D721Med (cell line): ENCODE data around the gene FAM53C.

Experiments used
- DNase-seq: peaks from one replicate; pipeline ENCODE4 v3.0.0; 2011; ENCODE audit warnings: low spot score; ENCODE audit not compliant: insufficient read length
- FAIRE-seq: peaks from 2 replicates; lab custom pipeline; 2011; peaks lifted over from hg19 to GRCh38; lab: Jason Lieb, UNC
- TF ChIP-seq, protein P1 (sequence below): IDR thresholded peaks from 2 replicates; pipeline ENCODE4 v1.5.1; 2012; ENCODE audit warnings: mild to moderate bottlenecking, control low read depth; ENCODE audit not compliant: insufficient read depth; ENCODE audit errors: missing control alignments

FAM53C gene

DNA sequence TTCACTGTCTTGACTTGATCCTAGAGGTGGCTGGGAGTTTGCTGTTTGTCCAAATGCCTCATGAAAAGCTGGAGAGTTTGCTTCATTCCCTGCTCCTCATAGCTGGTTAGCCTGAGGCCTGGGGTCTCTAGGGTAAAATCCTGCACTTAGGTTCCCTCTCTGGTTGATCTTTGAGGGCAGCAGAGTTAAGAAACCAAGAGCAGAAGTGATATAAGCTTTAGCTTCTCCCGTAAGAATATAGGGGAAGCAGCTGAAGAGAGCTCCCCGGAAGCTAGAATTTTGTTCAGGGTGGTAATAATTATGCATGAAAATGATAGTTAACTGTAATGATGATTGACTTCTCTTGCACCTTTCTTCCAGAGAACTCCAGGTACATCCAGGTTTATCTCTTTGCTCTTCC lies 1.4 kb downstream of the FAM53C start:
- FAIRE-seq: no peak
- DNase-seq: no peak

DNA sequence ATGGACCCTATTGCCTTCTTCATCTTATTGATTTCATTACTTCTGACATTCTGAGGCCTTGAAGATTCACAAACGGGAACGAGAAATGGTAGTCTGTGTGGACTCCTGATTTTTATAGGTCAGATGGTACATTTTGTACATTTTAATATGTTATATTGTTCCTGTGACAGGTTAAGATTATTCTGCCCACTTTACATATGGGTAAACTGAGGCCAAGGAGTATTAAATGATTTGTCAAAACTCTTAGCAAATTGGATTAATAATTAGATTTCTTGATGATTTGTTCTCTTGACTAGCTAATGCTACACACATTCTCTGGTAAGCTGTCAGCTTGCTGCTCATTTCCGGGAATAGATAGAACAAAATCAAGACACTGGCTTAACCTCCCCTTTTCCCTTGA lies 1.9 kb downstream of the FAM53C start:
- FAIRE-seq: no peak
- TF ChIP-seq, protein P1, sequence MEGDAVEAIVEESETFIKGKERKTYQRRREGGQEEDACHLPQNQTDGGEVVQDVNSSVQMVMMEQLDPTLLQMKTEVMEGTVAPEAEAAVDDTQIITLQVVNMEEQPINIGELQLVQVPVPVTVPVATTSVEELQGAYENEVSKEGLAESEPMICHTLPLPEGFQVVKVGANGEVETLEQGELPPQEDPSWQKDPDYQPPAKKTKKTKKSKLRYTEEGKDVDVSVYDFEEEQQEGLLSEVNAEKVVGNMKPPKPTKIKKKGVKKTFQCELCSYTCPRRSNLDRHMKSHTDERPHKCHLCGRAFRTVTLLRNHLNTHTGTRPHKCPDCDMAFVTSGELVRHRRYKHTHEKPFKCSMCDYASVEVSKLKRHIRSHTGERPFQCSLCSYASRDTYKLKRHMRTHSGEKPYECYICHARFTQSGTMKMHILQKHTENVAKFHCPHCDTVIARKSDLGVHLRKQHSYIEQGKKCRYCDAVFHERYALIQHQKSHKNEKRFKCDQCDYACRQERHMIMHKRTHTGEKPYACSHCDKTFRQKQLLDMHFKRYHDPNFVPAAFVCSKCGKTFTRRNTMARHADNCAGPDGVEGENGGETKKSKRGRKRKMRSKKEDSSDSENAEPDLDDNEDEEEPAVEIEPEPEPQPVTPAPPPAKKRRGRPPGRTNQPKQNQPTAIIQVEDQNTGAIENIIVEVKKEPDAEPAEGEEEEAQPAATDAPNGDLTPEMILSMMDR: no peak

More for the DNA sequence above, 1.4 kb downstream of the FAM53C start:
- TF ChIP-seq, protein P1: no peak

DNA sequence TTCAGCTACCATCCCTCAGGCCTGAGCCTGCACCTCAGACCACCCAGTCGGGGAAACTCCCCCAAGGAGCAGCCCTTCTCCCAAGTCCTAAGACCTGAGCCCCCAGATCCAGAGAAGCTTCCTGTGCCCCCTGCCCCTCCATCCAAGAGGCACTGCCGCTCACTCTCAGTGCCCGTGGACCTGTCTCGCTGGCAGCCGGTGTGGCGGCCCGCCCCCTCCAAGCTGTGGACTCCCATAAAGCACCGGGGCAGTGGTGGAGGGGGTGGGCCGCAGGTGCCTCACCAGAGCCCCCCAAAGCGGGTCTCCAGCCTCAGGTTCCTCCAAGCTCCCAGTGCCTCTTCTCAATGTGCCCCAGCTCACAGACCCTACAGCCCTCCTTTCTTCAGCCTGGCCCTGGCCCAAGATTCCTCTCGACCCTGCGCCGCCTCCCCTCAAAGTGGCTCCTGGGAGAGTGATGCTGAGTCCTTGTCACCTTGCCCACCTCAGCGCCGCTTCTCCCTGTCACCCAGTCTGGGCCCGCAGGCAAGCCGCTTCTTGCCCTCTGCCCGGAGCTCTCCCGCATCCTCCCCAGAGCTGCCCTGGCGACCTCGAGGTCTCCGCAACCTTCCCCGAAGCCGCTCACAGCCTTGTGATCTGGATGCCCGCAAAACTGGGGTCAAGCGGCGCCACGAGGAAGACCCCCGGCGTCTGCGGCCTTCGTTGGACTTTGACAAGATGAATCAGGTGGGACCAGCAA lies 7.0 kb downstream of the FAM53C start:
- no peak for DNase-seq
- TF ChIP-seq, protein P1: no peak
- FAIRE-seq: no peak

More for the DNA sequence above, 1.9 kb downstream of the FAM53C start:
- no peak for DNase-seq

DNA sequence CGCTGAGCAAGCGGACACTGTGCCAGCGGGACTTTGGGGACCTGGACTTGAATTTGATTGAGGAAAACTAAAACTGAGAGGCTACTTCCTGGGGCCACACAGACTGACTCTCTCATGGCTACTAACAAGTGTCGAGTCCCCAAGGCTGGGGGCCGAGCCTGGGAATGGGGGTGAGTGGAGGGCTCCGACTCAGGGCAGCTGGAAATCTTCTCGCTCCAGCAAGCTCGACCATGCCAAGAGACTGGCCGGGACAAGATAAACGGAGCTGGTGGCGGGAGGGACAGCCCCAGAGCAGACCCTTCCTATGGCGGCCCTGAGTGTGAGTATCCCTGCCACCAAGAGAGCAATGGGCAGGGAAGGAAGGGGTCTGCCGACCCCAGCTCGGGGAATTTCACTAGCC lies 8.8 kb downstream of the FAM53C start:
- DNase-seq (no peak), FAIRE-seq (no peak)
- TF ChIP-seq, protein P1: no peak

DNA sequence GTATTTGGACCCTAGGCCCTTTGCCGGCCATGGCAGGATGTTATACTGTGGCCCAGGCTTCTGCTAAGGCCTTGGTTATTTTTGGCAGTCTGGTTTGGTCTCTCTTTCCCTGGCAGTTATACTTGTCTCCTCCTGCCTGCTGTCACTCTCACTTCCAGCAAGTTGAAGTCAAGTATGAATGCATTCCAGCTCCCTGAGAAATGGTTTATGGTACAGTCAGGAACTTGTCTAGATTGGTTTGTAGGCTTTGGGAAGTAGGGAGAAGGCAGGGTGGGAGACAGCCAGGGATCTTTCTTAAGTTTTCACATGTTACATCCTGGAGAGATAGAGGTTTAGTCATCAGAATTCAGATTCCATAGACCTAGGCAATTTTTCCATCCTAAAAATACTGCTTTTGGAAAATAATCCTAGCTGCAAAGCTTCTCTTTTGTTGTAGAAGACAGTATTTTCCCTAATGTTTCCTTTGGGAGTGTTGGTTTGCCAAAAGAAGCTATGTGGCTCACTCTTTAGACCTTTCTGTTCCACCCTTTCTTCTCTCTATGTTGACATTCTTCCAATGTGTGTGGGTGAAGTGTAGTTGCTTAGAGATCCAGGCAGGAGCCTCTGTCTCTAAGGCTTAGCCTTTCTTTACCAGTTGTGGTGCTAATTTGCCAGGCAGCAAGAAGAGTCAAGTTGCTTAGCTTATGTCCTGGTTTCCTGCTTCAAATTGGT lies 11.9 kb downstream of the FAM53C start:
- DNase-seq (no peak), FAIRE-seq (no peak)
- TF ChIP-seq, protein P1: no peak

DNA sequence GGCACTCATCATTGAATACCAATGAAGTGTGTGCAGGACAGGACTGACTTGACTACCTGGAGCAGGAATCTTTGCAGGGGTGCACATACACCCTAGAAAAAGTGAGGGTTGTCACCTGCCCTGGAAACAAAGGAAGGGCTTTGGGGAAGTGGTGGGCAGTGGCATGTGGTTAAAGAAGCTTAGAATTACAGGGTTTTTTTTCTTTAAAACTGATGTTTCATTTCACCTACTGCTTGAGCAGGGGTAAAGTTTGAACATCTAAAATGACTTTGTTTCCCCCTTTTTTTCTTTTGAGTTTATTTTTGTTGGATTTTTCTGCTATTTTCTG lies 12.5 kb downstream of the FAM53C start:
- no peak for FAIRE-seq
- no peak for DNase-seq
- TF ChIP-seq, protein P1: no peak

DNA sequence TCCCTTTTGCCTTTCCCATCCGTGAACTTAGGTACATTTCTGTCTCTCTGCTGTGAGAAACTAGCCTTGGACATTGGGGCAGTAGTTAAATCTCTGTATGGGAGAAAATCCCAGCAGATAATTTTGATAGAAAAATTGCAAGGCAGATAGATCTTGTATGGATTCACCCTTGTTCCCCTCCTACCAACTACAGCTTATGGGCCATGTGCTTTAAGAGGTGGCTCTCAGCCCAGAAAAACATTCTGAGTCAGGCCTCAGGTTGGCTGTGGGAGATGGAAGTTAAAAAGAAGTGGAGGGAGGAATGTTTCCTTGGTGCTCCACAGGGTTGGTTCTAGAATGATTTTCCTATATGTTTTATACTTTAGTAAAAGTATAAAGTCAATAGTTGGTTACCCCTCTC lies 13.0 kb downstream of the FAM53C start:
- FAIRE-seq (no peak), DNase-seq (no peak)
- TF ChIP-seq, protein P1: no peak
